ENCODE measurements around the gene HDAC4.

HDAC4 gene

GRCh38 chr2:239200646-239201530, 199.9 kb downstream of the HDAC4 start:
- no peak for DNase-seq (ENCODE audit: low spot score)

DNA sequence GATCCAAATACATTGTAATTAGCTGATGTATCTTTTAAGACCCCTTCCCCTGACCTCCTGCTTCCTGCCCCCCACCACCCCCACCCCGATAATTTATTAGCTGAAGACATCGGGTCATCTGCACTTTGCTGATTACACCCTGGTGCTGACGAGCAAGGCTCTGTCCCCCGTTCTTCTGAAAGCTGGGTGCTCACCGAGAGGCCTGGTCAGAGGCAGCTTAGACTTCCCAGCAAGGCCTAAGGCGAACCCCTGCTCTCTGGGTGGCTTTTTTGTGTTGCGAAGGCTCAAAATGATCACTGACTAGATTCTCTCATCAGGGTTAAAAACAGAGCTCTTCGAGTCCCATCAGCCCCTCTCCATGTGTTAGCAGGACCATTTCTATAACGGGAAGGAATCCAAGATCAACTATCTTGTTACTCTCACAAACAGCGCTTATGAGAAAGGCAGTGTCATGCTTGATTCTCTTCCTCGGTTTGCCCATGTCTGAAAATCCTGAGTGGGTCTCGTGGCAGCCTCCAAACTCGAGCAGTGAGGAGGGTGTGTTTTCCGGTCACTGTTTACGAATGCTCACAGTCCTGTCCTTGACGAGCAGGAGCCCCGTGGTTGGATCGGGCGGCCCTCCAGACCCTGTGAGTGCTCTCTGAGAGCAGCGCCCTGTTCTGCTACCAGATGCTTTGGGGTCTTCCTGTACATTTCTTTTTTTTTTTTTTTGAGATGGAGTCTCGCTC, 201.6 kb downstream of the HDAC4 start:
- no peak for DNase-seq (ENCODE audit: low spot score)

DNA sequence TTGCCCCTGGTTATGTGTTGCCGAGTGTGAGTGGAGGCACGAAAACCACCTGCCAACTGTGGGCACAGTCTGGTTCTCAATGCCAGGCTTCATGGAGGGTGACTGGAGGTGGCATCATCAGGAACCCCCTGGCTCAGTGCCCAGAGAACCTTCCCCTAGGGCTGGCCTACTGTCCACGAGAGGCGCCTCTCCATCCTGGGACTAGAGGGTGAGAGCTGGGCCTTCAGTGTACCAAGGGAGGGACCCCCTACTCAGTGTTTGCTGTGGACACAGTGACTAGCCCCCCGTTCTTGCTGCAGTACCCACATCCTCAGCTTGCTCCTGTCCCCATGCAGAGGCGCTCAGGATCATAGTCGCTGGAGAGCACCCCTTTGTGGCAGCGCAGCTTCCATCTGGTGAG, 202.6 kb downstream of the HDAC4 start:
- no peak for DNase-seq (ENCODE audit: low spot score)

DNA sequence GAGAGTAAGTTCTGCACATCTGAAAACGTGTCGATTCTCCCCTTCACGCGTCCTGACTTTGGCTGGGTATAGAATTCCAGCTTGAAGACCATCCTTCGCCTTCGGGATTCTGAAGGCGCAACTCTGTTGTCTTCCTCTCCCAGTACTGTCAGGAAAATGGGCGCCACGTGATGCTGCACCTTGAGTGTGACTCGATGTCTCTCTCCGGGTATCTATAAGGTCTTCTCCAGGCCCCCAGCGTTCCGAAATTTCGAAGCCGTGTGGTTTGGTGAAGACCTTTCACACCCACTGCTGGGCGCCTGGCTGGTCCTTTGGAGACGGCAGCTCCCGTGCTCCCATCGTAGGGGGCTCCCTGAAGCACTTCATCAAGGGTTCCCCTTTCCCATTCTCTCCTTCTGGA, 203.7 kb downstream of the HDAC4 start:
- DNase-seq (ENCODE audit: low spot score), result no peak

GRCh38 chr2:239196474-239197021, 204.3 kb downstream of the HDAC4 start:
- DNase-seq (ENCODE audit: low spot score), result no peak

- DNase-seq (ENCODE audit: low spot score), result no peak
These were observed 204.8 kb downstream of the HDAC4 start for GRCh38 chr2:239195992-239196391.

- no peak for DNase-seq (ENCODE audit: low spot score)
These were observed 205.4 kb downstream of the HDAC4 start for GRCh38 chr2:239195318-239195871.

- DNase-seq (ENCODE audit: low spot score), result no peak
These were observed 206.0 kb downstream of the HDAC4 start for GRCh38 chr2:239194731-239195317.

DNA sequence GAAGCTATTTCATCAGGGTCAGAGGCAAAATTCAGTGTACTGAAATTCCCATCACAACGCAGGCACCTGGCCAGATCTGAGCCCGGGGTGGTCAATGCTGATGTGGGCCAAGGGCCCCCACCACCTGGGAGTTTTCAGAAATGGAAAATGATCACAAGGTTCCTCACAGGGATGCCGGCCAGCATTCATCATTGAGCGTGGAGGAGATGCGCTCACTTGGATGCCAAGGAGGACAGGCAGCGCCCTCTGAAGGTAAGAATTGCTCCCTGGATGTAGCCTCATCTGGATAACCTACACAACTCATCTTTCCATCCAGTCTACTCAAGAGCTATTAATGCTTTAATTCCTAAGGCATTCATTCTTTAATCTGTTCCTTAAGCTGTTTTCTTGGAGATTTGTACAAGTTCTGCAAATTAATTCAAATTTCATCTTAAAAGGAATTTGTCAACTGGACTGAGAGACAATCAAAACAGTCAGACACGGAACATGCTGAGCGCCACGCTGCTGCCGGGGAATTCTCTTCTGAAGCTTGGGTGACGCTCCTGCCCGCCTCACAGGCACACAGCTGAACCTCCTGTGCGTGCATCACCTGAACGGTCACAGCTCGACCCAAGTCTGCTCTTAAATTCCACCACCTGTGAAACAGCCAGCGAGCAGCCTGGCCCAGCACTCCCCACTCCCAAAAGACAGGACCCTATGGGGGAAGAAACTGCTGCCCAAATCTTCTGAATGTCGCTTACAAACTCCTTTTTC, 206.7 kb downstream of the HDAC4 start:
- DNase-seq (ENCODE audit: low spot score), result no peak

DNA sequence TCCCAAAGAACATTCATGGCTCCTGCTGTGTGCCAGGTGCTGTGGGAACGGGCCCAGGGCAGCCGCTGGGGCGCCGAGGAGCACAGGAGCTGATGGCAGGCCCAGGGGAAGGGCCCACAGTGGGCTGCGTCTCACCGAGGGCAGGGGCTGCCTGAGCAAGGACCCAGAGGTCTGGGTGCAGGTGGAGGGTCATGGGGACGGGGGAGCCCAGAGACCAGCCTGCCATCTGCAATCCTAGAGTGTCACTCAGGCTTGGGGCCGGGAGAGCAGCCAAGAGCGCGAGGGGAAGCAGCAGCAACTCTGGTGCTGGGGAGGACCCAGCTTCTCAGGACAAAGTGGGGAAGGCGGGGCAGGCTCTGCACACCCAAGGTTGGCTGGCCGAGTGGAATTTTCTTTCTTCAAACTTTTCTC, 207.4 kb downstream of the HDAC4 start:
- DNase-seq (ENCODE audit: low spot score), result no peak

DNA sequence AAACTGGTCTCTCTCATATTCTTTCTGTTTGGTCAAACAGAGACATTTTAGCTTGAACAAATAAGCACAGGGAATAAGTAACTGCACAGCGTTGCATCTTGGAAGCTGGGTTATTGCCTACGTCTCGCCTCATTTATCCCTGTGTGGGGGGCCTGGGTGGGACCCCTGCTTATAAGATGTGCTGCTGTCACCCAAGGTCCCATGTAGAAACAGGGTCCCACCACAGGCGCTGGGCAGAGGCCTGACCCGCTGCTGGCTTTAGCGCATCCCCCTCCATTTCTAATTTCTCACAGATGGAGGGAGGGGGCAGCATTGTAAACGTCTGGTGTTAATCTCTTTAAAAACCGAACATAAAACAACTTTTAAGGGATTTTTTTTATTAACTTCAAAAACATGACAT, 207.8 kb downstream of the HDAC4 start:
- no peak for DNase-seq (ENCODE audit: low spot score)

DNA sequence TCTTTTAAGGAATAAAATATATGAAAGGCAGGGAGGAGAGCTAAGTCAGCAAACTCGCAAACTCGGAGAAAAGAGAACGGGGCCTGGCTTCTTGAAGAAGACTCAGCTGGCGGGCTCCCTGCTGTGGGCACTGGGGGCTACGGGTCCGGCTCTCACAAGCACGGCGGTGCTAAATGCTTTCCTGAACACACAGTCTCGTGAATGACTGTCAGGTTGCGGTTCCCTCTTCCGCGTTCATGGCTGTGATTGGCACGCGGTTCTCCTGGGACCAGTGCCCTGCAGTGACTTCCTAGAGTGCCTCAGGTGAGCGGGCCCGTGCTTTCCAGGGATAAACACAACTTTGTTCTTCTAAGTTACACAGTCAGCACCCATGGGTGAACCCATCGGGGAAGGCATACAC, 208.4 kb downstream of the HDAC4 start:
- DNase-seq (ENCODE audit: low spot score), result no peak

GRCh38 chr2:239190921-239191885, 209.6 kb downstream of the HDAC4 start:
- DNase-seq (ENCODE audit: low spot score), result no peak

GRCh38 chr2:239190361-239190760, 210.5 kb downstream of the HDAC4 start:
- no peak for DNase-seq (ENCODE audit: low spot score)

- DNase-seq (ENCODE audit: low spot score), result no peak
These were observed 211.1 kb downstream of the HDAC4 start for GRCh38 chr2:239189711-239190131.

GRCh38 chr2:239188536-239188935, 212.3 kb downstream of the HDAC4 start:
- no peak for DNase-seq (ENCODE audit: low spot score)

- DNase-seq (ENCODE audit: low spot score), result no peak
These were observed 213.2 kb downstream of the HDAC4 start for GRCh38 chr2:239187464-239188253.

GRCh38 chr2:239186516-239187357, 214.1 kb downstream of the HDAC4 start:
- no peak for DNase-seq (ENCODE audit: low spot score)
